Thoracic aorta (tissue), 2 donors: Measurements from ENCODE around the gene JUNB. TPM values are rescaled to one million over a fixed set of nuclear protein-coding genes. Genes with fewer than 3 reads are reported as not detected.

Source experiments
- ATAC-seq: fragments of 150-250 bp; one replicate; pipeline ENCODE4 v1.8.0; 2017; ENCODE audit warnings: low read depth; ENCODE audit not compliant: insufficient number of reproducible peaks, low FRiP score
- DNase-seq: peaks from one replicate; pipeline ENCODE4 v3.0.0-alpha.2; 2020; ENCODE audit warnings: low spot score
- H3K27ac ChIP-seq, 2 donors: fragments of 200-600 bp; sonication (generic); 1 replicate in 1 of 2; 2 replicates in 1 of 2; pipeline ENCODE4 v1.5.1; 2016; ENCODE audit warnings: mild to moderate bottlenecking in 2 of 2, moderate library complexity in 2 of 2
- H3K27me3 ChIP-seq: fragments of 200-600 bp; sonication (generic); replicated peaks from 2 replicates; pipeline ENCODE4 v1.6.0; 2016; ENCODE audit warnings: mild to moderate bottlenecking; ENCODE audit not compliant: insufficient read depth
- H3K36me3 ChIP-seq: fragments of 200-600 bp; sonication (generic); one replicate; pipeline ENCODE4 v1.5.1; 2016
- H3K4me1 ChIP-seq, 2 donors: fragments of 200-600 bp; sonication (generic); 1 replicate in 1 of 2; 2 replicates in 1 of 2; pipeline versions ENCODE4 v1.5.1 to v1.6.0; 2016; ENCODE audit warnings: low read depth in 2 of 2, mild to moderate bottlenecking in 1 of 2; ENCODE audit not compliant: control insufficient read depth in 1 of 2
- H3K4me3 ChIP-seq: fragments of 200-600 bp; sonication (generic); 2 replicates; pipeline ENCODE4 v1.5.1; 2016; ENCODE audit warnings: mild to moderate bottlenecking
- H3K9me3 ChIP-seq: fragments of 200-600 bp; sonication (generic); 2 replicates; pipeline ENCODE4 v1.5.1; 2016
- CTCF ChIP-seq: fragments of 200-600 bp; sonication (generic); IDR thresholded peaks from one replicate; pipeline ENCODE4 v1.5.1; 2019; ENCODE audit warnings: antibody characterized with exemption
- total RNA-seq, 2 donors: library from RNA; depleted of rRNA; stranded (reverse); fragments of >200 nt; gene quantifications; one replicate each; pipeline versions ENCODE4 v1.1.0 to v1.2.3, GENCODE V29; 2016

Gene JUNB
- total RNA-seq, 2 donors from 2014 or later, result 698 to 2,087 TPM

DNA sequence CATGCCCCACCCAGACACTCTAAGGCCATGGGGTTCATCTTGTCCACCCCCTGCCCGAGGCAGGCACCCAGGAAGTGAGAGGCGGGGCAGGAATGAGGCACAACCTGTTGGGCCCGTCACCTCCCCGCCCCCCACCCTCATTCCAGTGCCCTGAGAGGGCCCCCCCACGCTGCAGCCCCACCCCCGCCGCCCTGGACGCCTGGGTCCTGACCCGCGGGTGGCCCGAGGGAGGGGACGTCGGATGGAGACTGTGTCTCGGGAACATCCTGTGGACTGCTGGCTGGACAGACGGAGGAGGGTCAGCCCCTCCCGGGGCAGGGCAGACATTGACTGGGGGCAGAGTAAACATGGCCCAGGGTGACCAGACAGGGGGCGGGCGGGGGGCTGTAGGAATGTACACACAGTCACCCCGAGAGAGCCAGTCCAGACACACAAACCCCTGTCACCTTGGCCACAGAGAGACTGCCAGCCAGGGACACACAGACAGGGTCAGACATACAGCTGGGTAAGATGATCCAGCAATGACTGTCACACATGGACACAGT lies 7.4 kb upstream of the JUNB start:
- H3K27me3 ChIP-seq, result no peaks in the 10 kb centered on the region
- no peak for TF ChIP-seq CTCF
- no peak for ATAC-seq

DNA sequence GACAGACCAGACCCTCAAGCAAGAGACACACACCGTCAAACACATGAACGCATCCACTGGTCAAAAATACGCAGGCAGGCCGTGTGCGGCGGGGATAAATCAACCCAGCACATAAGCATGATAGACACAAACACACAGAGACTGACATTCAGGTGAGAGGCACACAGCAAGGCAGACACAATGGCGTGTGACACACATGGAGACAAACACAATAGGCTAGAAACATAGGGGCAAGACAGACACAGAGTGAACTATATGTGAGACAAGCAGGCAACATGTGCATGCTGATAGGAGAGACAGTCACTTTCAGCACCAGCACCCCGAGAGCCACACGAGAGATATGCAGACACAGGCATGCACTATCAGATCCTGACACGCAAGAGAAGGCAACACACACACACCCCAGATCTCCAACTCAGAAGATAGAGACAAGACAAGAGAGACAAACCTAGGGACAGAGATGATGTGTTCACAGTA lies 6.9 kb upstream of the JUNB start:
- Histone ChIP-seq H3K4me1 (peaks cover 54 to 81% of the 10 kb centered on the region in 2 donors), H3K27me3 (no peaks in the 10 kb centered on the region), H3K27ac (peak overlapping the region; percentile 99 to 100), H3K9me3 (no peaks in the 10 kb centered on the region), H3K36me3 (no peaks in the 10 kb centered on the region), H3K4me3 (no peak overlapping the region)
- ATAC-seq, result no peak
- no peak for TF ChIP-seq CTCF
- no peak for DNase-seq

More for the DNA sequence above, 7.4 kb upstream of the JUNB start:
- H3K9me3 ChIP-seq, result no peaks in the 10 kb centered on the region
- H3K27ac ChIP-seq, result peak overlapping the region; percentile 99 to 100
- peaks cover 54 to 81% of the 10 kb centered on the region in 2 donors for H3K4me1 ChIP-seq
- DNase-seq, result no peak
- peak overlapping the region; percentile 76 for H3K4me3 ChIP-seq
- H3K36me3 ChIP-seq, result no peaks in the 10 kb centered on the region

DNA sequence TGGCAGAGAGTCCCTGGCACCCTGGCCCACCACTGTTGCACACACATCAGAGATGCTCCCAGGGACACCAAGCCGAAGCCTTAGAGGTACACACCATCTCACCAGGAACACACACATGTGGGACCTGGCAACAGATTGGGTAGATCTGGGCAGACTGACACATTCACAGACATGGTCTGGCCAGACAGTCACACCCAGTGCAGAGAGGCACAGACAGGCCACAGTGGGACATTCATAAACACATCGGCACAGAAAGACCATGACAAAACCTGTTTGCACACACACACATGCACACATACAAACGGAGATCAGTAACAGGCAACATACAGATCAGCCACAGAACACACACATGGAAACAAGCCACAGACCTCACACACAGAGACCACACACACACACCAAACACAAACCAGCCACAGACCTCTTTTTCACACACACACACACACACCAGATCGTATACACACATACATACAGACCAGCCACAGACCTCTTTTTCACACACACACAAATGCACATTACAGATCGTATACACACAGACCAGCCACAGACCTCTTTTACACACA lies 6.3 kb upstream of the JUNB start:
- TF ChIP-seq CTCF, result no peak
- no peaks in the 10 kb centered on the region for H3K27me3 ChIP-seq
- no peaks in the 10 kb centered on the region for H3K36me3 ChIP-seq
- no peaks in the 10 kb centered on the region for H3K9me3 ChIP-seq
- no peak overlapping the region for H3K4me3 ChIP-seq
- H3K4me1 ChIP-seq, result peaks cover 53 to 76% of the 10 kb centered on the region in 2 donors
- no peak for DNase-seq
- no peak for ATAC-seq
- H3K27ac ChIP-seq, result peak overlapping the region; percentile 99 to 100

GRCh38 chr19:12785431-12786031 lies 5.8 kb upstream of the JUNB start:
- no peak for TF ChIP-seq CTCF
- peaks cover 53 to 74% of the 10 kb centered on the region in 2 donors for H3K4me1 ChIP-seq
- no peak for ATAC-seq
- no peaks in the 10 kb centered on the region for H3K9me3 ChIP-seq
- H3K36me3 ChIP-seq, result no peaks in the 10 kb centered on the region
- peak overlapping the region; percentile 11 for H3K4me3 ChIP-seq
- no peaks in the 10 kb centered on the region for H3K27me3 ChIP-seq
- peak overlapping the region; percentile 99 to 100 for H3K27ac ChIP-seq
- no peak for DNase-seq

- DNase-seq, result no peak
- peaks cover 53 to 74% of the 10 kb centered on the region in 2 donors for H3K4me1 ChIP-seq
- TF ChIP-seq CTCF, result no peak
- peak overlapping the region; percentile 99 to 100 for H3K27ac ChIP-seq
- no peaks in the 10 kb centered on the region for H3K9me3 ChIP-seq
- peak overlapping the region; percentile 11 for H3K4me3 ChIP-seq
- no peaks in the 10 kb centered on the region for H3K36me3 ChIP-seq
- ATAC-seq, result no peak
- H3K27me3 ChIP-seq, result no peaks in the 10 kb centered on the region
Measured at GRCh38 chr19:12786141-12786870, 5.0 kb upstream of the JUNB start.
